ENCODE data around the gene ITGB1.
A peak's percentile ranks its signal among the peaks of the same experiment; 100 is the strongest.
"Not testable (repeated sequence)": the region's sequence is repeated elsewhere in the genome, so short reads cannot be mapped to it uniquely, and the experiment has no call there.

ITGB1 gene

DNA sequence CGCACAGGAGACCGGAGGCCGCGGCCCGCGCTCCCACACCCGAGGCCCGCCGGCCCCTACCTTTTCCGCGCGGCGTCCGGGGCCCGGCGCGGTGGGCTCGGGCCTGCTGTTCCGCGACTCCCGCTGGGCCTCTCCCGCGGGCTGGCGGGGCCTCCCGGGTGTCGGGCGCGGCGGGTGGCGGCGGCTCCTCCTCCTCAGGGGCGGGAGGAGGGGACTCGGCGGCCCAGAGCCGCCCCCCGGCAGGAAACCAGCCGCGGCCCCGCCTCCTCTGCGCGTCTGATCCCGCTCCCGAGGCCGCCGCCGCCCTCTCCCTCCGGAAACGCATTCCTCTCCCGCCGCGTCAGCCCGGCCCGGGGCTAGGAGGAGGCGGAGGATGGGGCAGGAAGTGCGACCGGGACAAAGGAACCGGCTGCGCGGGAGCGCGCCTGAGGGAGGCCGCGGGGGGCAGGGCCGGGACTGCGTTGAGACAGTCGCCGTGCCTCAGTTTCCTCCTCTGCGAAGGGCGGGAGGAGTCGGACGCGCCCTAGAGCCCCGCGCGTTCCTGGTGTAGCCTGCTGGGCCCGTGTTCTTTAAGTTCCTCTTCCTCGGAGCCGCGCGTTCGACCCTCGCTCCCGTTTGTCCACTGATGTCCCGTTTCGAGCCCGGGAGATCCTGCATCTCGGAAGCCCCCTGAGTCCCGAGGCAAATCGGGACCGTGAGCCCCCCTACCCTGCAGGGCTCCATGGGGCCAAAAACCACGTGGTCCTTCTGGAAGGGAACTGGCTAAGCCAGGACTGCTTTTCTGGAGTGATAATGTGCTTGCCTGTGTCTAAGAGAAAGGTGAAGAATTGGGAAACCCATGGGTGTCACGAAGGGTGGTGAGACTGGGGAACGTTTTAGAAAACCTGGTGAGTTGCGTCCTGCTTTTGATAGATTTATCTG lies at the start of gene ITGB1:
Gene ITGB1, minus strand, starts transcription at position 146 of the 921 bp plus-strand sequence. CDS start 22,672 bp downstream, outside the sequence.
- peak; percentile 79 to 86 for DNase-seq

GRCh38 chr10:33006342-33006887 lies 48.4 kb upstream of the ITGB1 start:
- no peak for DNase-seq

- peak; percentile 41 to 54 for DNase-seq
Observed at GRCh38 chr10:33005322-33006301, 47.6 kb upstream of the ITGB1 start.

DNA sequence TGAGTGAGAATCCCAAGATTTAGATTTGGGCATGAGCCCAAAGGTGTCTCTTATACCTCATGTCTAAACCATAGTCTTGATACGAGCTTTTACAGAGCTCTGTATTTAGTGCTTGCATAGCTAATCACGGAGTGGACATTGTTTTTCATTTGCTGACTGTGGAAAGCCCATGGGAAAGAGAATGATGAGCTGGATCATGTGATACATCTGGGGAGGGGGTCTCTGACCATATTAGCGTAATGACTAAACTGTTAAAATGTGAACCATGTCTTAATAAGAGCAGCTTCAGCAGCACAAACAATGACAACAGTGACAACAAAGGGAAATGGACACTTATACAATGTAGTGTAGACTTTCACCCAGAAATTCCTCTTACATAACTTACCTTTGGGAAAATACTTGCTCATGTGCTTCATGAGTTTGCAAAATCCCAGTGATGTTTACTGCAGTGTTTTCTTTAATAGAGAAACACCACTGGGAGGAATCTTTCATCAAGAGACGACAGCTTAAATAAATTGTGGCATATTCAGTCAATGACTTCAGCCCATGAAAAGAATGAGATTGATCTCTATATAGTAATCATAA lies 44.0 kb upstream of the ITGB1 start:
- no peak for DNase-seq

GRCh38 chr10:32998060-32998581 lies 40.1 kb upstream of the ITGB1 start:
- DNase-seq, result not testable (repeated sequence)

DNA sequence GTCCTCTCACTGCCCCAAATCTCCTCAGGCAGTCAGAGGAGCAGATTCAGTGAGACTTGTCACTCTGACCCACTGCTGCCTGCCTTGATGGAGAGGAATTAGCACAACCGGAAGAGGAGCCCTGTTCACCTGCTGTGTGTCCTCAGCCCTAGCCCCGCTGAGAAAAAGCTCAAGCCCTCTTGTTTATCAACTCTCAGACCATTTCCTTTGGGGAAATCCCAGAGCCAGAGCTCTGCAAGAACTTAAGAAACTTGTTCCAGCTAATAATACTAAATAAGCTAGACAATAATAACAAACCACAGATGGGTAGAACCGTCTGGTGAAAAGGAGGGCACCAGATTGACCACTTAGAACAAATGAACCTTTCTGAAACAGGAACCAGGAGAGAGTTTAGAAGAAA lies 37.7 kb upstream of the ITGB1 start:
- no peak for DNase-seq

- DNase-seq, result no peak
Observed at GRCh38 chr10:32995066-32995622, 37.1 kb upstream of the ITGB1 start.

- not testable (repeated sequence) for DNase-seq
Observed at GRCh38 chr10:32994632-32995031, 36.6 kb upstream of the ITGB1 start.

- DNase-seq, result not testable (repeated sequence)
Observed at GRCh38 chr10:32992310-32992709, 34.3 kb upstream of the ITGB1 start.

DNA sequence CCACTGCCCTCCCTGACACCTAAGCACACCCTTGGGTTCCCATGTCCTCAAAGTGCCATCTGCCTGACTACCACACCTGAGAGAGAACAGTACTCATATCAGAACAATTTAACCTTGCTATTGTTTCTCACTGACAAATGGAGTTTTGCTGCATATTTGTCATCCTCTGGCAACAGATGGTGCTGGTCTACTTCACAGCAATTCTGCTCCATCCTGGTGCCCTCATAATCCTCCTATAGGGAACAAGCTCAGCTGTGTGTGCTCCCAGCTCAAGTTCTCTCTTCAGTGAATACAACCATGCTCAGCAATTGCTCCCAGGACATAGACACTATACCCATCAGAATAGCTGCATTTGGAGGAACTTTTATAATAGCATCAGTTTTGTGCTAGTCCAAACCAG lies 32.8 kb upstream of the ITGB1 start:
- no peak for DNase-seq

DNA sequence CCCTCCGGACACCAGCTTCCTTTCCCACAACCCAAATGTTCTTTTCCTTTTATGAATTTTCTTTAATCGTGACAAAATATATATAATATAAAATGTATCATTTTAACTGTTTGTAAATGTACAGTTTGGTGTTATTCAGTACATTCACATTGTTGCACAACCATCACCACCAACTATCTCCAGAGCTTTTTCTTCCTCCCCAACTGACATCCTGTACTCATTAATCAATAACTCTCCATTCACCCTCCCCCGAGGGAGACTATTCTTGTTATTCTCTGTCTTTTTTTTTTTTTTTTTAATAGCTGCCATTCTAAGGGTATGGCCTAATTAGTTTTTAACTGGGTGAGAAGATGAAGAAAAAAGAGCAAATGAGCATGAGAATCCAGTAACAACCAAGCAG lies 30.6 kb upstream of the ITGB1 start:
- DNase-seq, result no peak

- no peak for DNase-seq
Observed at GRCh38 chr10:32987172-32987571, 29.1 kb upstream of the ITGB1 start.

GRCh38 chr10:32985775-32986350 lies 27.8 kb upstream of the ITGB1 start:
- no peak for DNase-seq

DNA sequence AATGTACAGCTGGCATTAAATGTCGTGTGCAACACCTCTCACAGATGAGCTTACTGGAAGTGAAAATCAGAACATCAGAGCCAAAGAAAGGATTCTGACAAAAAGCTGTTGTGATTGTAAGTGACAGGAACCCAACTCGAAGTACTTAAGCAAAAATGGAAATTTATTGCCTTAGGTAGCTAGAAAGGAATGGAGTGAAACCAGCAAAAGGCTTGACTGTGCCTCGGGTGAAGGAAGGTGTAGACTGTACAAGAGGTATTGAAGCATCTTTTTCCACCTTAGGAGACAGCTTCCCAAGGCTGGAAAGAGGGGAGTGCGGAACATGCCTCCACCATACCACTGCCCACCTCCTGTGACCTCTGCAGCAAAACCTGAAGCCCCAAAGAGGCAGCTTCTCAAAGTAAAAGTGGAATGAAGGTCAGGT lies 27.3 kb upstream of the ITGB1 start:
- DNase-seq, result no peak

GRCh38 chr10:32984003-32984600 lies 26.1 kb upstream of the ITGB1 start:
- no peak for DNase-seq

DNA sequence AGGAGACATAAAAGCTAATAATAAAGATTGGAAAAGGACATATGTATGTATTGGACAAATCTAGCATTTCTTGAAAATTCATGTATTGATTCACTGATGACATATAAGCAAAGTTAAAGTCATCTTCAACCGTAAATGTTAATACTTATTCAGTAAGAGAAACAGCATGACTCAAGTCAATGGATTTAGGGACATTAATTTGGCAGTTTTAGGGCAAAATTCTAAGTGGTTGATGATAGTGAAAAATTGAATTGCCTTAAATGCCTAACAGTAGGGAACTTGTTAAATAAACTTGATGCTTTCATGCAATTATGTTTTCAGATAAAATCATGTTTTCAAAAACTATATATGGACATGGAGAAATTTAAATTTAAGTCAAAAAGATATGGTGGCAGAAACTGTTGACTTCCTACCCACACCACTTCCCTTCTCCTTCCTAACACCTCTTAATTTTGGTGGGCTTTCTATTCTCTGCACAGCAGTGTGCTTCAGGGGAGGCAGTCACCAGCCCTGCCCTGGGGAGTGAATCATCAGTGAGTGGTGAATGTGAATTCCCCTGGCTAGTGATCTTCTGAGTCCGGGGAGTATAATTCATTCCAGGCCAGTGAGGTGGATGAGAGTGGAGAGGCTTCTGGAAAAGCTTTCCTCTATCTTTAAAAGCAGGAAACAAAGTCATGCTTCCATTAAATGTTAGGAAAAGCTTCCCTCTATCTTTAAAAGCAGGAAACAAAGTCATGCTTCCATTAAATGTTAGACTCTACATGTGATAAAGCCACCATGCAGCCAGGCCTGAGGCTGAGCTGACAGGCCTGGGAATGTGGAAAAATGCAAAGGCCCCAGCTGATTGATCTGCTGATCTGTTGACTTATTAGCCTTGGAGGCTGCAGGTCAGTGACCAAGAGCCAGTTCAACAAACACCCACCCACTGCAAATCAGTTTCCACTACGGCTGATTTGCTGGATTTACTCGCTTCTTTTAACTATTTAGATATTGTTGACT lies 25.2 kb upstream of the ITGB1 start:
- DNase-seq, result no peak

DNA sequence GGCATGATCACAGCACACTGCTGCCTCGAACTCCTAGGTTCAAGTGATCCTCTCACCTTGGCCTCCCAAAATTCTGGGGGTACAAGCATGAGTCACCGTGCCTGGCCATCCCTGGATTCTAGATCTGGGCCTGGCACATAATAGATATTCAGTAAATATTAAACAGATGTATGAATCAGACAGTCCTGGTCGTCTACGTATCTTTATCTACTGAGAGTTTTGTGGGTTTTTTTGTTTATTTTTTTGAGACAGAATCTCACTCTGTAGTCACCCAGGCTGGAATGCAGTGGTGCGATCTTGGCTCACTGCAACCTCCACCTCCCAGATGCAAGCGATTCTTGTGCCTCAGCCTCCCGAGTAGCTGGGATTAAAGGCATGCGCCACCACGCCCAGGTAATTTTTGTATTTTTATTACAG lies 24.3 kb upstream of the ITGB1 start:
- DNase-seq, result no peak

GRCh38 chr10:32981760-32982159 lies 23.7 kb upstream of the ITGB1 start:
- no peak for DNase-seq

DNA sequence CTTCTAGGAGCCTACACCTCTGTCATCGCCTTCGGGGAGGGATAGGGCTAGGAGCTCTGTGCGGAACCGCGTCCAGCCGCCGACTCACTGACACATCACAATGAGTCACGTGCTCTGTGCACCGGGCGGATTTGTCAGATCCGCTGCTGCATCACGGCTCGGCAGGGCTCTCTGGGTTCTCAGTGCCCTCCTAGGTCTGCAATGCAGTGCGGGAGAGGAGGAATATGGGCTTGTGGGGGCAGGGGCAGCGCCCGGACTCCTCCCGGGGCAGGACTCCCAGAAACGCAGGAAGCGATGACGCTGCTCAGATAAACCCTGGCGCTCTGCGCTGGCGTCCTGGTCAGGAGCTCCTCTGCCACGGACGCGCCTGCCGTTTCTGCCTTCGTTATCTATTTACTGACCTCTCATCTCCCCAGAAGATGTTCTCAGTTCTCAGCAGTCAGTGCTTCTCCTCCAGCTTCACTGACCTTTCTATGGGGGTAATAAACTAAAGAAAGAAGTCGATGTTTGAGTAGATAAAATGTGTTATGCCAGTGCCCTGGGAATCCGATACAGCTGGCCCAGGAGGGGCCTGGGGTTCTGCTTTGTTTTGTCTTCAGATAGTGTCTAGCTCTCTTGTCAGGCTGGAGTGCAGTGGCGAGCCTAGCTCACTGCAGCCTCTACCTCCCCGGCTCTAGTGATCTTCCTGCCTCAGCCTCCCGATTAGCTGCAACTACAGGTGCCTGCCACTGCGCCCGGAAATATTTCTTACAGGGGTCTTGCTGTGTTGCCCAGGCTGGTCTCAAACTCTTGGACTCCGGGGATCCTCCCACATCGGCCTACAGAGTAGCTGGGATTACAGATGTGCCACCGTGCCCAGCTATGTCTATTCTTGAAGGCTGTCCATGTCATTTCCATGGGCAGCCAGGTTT lies 22.8 kb upstream of the ITGB1 start:
- DNase-seq, result peak; percentile 75 to 87
